ENCODE data around the gene JADE1. TPM values are rescaled to one million over a fixed set of nuclear protein-coding genes. Genes with fewer than 3 reads are reported as not detected.

The JADE1 gene
- total RNA-seq, 2 experiments from 2014 or later, result 25.4 to 28.3 TPM

DNA sequence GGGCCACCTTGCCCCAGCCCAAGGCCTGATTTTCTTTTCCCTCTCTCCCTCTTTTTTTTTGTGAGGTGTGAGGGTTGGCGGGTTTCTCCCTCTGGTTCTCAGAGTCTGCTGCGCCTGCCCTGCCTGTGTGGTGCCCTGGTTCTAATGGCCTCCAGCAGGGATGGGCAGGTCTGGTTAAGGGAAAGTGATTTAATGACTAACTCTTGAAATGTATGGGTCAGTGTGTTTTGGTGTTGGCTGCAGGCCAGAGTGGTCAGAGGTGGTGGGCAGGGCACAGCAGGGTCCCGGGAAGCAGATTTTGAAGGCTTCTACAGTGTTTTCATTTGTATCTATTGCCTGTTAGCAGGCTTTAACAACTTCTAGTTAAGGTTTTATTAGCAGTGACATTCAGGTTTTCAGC, 39.0 kb downstream of the JADE1 start:
- Mint-ChIP-seq H3K27ac (peak overlapping the region; percentile 6), H3K9me3 (no peaks in the 10 kb centered on the region), H3K36me3 (peaks cover 67% of the 10 kb centered on the region), H3K4me3 (no peak overlapping the region), H3K4me1 (ENCODE audit: low read depth) (peaks cover 15% of the 10 kb centered on the region), H3K27me3 (no peaks in the 10 kb centered on the region)
- DNase-seq, result no peak
- intact Hi-C loops (cut with micrococcal nuclease), result no loop called here
- CTCF ChIA-PET, result no interaction called here
- POLR2A ChIA-PET, result no interaction called here

DNA sequence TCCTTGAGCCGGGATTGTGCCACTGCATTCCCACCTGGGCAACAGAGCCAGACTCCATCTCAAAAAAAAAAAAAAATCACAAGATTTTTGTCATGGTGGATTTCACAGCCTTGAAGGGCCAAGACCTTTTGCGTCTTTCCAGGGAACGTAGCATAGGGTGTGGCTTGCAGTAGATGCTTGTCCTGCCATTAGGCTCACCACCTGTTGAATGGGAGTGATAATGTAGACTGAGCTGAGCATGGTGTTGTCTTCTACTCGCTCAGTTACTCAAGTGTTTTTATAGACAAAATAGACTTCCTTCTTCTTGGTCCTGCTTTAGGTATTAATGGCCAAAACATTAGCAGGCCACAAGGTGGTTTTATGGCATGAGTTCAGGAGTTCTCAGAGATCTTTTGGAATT, 40.8 kb downstream of the JADE1 start:
- Mint-ChIP-seq H3K36me3 (peaks cover 66% of the 10 kb centered on the region), H3K4me1 (ENCODE audit: low read depth) (peaks cover 31% of the 10 kb centered on the region), H3K9me3 (no peaks in the 10 kb centered on the region), H3K27ac (no peak overlapping the region), H3K4me3 (no peak overlapping the region), H3K27me3 (no peaks in the 10 kb centered on the region)
- CTCF ChIA-PET, result no interaction called here
- intact Hi-C loops (cut with micrococcal nuclease), result no loop called here
- POLR2A ChIA-PET, result no interaction called here
- DNase-seq, result no peak

DNA sequence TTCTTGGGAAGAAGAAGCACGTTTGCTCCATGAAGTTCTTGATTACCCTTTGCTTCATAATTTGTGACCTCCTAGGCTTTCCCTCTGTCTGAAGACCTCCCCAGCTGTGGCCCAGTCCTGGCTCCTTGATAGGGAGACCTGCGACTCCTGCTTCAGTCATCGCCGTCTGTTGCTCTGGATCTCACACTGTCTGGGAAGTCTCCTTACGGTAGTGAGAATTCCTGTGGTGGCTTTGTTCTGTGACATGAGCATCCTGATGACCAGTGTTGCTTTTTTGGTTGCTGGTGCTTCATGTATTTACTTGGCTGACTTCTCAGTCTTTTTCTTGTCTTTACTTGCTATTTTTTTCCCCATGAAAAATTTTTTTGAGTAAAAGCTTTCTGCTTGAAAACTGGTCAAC, 44.2 kb downstream of the JADE1 start:
- Mint-ChIP-seq H3K9me3 (no peaks in the 10 kb centered on the region), H3K27ac (peak overlapping the region; percentile 83), H3K4me3 (no peak overlapping the region), H3K4me1 (ENCODE audit: low read depth) (peaks cover 26% of the 10 kb centered on the region), H3K27me3 (no peaks in the 10 kb centered on the region), H3K36me3 (peaks cover 65% of the 10 kb centered on the region)
- no peak for DNase-seq
- intact Hi-C loops (cut with micrococcal nuclease), result loop anchor here (1.0 kb wide), 2 partner anchors 9 to 42 kb away; no protein-coding TSS in a partner anchor
- CTCF ChIA-PET, result interaction anchor here (0.7 to 1.5 kb wide), 2 partner anchors 10 to 280 kb away, joined by 3 to 11 read pairs; no protein-coding TSS in a partner anchor
- POLR2A ChIA-PET, result interaction anchor here (1.3 kb wide), 1 partner anchor 42 kb away, joined by 8 read pairs; no protein-coding TSS in a partner anchor

DNA sequence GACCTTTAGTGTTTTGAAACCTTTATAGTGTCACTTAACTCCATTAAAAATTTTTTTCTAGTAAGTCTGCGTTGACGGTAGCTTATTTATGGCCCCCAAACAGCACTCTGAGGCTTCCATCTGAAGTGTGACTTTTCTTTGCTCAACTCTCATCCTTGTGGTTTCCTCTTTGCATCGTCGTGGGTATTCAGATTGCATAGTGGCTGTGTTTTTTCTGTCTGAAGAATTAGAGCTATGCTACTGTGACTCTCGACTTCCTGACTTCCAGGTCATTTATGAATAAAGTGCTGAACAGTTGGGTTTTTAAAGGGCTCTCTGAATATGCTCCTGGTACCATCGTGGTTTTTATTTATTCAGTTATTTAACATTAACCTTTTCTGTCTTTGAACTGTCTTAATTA, 44.9 kb downstream of the JADE1 start:
- Mint-ChIP-seq H3K4me1 (ENCODE audit: low read depth) (peaks cover 32% of the 10 kb centered on the region), H3K9me3 (no peaks in the 10 kb centered on the region), H3K27ac (peak overlapping the region; percentile 83), H3K4me3 (no peak overlapping the region), H3K27me3 (no peaks in the 10 kb centered on the region), H3K36me3 (peaks cover 65% of the 10 kb centered on the region)
- ChIA-PET POLR2A (interaction anchor here (1.0 to 2.0 kb wide), 3 partner anchors 15 to 42 kb away, joined by 3 to 8 read pairs (median 7); no protein-coding TSS in a partner anchor), CTCF (interaction anchor here (0.7 to 1.5 kb wide), 3 partner anchors 9 to 281 kb away, joined by 3 to 11 read pairs (median 3); no protein-coding TSS in a partner anchor)
- intact Hi-C loops (cut with micrococcal nuclease), result loop anchor here (1.0 kb wide), 2 partner anchors 8 to 43 kb away; no protein-coding TSS in a partner anchor
- no peak for DNase-seq

DNA sequence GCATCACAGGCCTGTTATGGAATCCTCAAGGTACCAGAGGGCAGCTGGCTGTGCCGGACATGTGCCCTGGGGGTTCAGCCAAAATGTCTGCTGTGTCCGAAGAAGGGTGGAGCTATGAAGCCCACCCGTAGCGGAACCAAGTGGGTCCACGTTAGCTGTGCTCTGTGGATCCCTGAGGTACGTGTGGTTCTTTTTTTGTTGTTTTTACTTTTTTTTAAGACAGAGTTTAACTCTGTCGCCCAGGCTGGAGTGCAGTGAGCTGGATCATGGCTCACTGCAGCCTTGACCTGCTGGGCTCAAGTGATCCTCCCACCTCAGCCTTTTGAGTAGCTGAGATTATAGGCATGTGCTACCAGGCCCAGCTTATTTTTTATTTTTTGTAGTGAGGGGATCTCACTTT, 46.1 kb downstream of the JADE1 start:
- Mint-ChIP-seq H3K4me1 (ENCODE audit: low read depth) (peaks cover 43% of the 10 kb centered on the region), H3K4me3 (no peak overlapping the region), H3K27ac (no peak overlapping the region), H3K27me3 (no peaks in the 10 kb centered on the region), H3K9me3 (no peaks in the 10 kb centered on the region), H3K36me3 (peaks cover 62% of the 10 kb centered on the region)
- POLR2A ChIA-PET, result interaction anchor here (0.8 to 2.0 kb wide), 2 partner anchors 14 to 43 kb away, joined by 3 to 7 read pairs; no protein-coding TSS in a partner anchor
- CTCF ChIA-PET, result interaction anchor here (0.6 to 1.5 kb wide), 3 partner anchors 36 to 50 kb away, joined by 3 to 5 read pairs (median 3); partner anchors contain the start of gene JADE1
- intact Hi-C loops (cut with micrococcal nuclease), result no loop called here
- DNase-seq, result no peak

DNA sequence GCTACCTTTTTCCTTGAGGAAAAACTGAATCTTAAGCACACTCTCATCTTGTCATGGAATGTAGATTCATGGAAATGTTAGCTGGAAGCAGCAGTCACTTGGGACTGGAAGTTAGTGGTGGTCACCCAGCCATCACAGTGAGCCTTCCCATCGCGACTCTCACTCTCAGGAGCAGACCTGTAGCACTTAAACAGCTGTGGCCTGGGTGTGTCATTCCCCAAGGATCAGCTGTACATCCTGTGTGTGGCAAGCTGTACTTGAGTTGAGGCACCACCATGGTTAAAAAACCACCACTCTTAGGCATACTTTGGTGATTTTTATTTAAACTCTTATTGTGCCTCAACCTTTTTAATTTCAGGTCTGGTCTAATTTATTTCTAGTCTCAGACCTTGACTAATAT, 46.7 kb downstream of the JADE1 start:
- Mint-ChIP-seq H3K4me3 (no peak overlapping the region), H3K36me3 (peaks cover 64% of the 10 kb centered on the region), H3K27ac (no peak overlapping the region), H3K9me3 (no peaks in the 10 kb centered on the region), H3K27me3 (no peaks in the 10 kb centered on the region), H3K4me1 (ENCODE audit: low read depth) (peaks cover 49% of the 10 kb centered on the region)
- DNase-seq, result no peak
- ChIA-PET CTCF (interaction anchor here (1.2 kb wide), 1 partner anchor 47 kb away, joined by 3 read pairs; the partner anchor contains the start of gene JADE1), POLR2A (interaction anchor here (0.8 kb wide), 1 partner anchor 44 kb away, joined by 3 read pairs; no protein-coding TSS in a partner anchor)
- intact Hi-C loops (cut with micrococcal nuclease), result no loop called here

DNA sequence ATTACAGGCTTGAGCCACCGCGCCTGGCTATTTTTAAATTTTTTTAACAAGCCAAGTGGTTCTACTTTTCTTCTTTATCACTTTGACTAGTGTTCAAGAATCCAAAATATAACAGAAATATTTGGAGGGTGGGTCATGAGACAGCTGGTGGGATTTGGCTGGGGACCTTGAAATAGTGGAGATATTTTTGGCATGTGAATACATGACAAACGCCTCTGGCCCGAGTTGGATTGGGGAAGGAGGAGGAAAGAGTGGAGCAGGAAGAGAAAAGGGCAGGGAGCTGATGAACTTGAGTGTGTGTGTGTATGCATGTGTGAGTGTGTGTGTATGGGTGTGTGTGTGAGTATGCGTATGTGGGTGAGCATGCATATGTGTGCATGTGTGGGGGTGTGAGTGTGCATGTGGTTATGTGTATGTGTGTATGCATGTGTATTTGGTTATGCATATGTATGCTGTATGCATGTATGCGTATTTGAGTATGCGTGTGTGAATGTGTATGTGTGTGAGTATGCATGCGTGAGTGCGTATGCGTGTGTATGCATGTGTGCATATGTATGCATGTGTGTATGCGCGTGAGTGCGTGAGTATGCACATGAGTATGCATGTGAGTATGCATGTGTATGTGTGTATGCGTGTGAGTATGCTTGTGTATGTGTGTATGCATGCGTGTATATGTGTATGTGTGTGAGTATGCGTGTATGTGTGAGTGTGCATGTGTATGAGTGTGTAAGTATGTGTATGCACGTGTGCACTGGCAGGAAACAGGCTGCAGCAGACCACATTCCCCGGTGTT, 49.6 kb downstream of the JADE1 start:
- DNase-seq, result no peak
- H3K4me3 Mint-ChIP-seq, result no peak overlapping the region
- H3K9me3 Mint-ChIP-seq, result no peaks in the 10 kb centered on the region
- H3K36me3 Mint-ChIP-seq, result peaks cover 61% of the 10 kb centered on the region
- intact Hi-C loops (cut with micrococcal nuclease), result no loop called here
- H3K4me1 Mint-ChIP-seq (ENCODE audit: low read depth), result peaks cover 56% of the 10 kb centered on the region
- ChIA-PET POLR2A (no interaction called here), CTCF (no interaction called here)
- peak overlapping the region; percentile 16 for H3K27ac Mint-ChIP-seq
- no peaks in the 10 kb centered on the region for H3K27me3 Mint-ChIP-seq

DNA sequence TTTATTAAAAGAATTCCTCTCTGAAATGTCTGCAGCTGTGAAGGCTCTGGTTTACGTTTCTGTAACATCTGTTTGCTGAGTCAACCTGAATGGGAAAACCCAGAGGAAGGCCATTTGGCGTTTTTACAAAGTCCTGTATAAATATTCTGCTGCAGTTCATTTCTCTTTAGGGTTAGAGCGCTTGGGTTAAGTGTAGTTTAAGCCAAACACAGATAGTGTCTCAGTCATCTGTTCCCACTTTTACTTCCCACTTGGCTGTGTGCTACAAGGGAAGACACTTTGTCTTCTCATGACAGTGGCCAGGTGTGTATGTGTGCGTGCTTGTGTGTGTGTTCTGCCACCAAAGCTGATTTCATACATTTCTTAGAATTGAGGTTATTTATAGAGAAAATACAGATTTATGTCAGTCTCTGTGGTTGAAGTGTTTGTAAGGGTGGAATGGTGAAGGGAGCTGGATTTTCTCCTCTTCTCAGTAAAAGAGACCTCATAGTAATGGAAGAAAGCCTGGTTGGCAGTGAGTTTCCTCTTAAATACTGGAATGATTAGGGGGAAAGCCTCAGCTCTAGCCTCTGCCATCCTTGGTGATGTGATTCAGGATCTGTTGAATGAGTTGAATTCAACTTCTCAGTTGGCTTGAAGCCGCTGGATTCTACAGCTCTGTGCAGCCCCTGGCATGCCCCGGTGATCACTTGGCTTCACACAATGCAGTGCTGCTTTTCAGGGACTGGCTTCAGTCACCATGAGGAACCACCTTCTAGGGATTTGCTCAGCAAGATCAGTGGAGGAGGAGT, 50.6 kb downstream of the JADE1 start:
- ChIA-PET POLR2A (no interaction called here), CTCF (no interaction called here)
- Mint-ChIP-seq H3K9me3 (no peaks in the 10 kb centered on the region), H3K4me1 (ENCODE audit: low read depth) (peaks cover 46% of the 10 kb centered on the region), H3K36me3 (peaks cover 58% of the 10 kb centered on the region), H3K4me3 (no peak overlapping the region), H3K27ac (peak overlapping the region; percentile 67), H3K27me3 (no peaks in the 10 kb centered on the region)
- no peak for DNase-seq
- intact Hi-C loops (cut with micrococcal nuclease), result loop anchor here (5.0 kb wide), 2 partner anchors 33 to 573 kb away; partner anchors contain the start of gene PGRMC2

DNA sequence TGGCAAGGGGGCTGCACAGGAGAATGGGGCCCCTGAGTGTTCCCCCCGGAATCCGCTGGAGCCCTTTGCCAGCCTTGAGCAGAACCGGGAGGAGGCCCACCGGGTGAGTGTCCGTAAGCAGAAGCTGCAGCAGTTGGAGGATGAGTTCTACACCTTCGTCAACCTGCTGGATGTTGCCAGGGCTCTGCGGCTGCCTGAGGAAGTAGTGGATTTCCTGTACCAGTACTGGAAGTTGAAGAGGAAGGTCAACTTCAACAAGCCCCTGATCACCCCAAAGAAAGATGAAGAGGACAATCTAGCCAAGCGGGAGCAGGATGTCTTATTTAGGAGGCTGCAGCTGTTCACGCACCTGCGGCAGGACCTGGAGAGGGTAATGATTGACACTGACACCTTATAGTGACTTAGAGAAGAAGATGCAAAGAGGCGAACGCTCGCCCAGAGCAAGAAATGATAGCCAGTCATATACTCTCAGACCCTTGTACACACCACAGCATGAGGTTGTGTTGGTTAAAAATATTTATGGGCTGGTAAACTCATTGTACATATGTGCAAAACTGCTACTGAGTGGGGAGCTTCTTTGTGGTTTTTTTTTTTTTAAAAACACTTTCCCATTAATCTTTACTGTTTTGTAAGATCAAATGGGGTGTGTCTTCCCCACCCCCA, 52.5 kb downstream of the JADE1 start:
- peaks cover 54% of the 10 kb centered on the region for H3K36me3 Mint-ChIP-seq
- H3K4me3 Mint-ChIP-seq, result no peak overlapping the region

DNA sequence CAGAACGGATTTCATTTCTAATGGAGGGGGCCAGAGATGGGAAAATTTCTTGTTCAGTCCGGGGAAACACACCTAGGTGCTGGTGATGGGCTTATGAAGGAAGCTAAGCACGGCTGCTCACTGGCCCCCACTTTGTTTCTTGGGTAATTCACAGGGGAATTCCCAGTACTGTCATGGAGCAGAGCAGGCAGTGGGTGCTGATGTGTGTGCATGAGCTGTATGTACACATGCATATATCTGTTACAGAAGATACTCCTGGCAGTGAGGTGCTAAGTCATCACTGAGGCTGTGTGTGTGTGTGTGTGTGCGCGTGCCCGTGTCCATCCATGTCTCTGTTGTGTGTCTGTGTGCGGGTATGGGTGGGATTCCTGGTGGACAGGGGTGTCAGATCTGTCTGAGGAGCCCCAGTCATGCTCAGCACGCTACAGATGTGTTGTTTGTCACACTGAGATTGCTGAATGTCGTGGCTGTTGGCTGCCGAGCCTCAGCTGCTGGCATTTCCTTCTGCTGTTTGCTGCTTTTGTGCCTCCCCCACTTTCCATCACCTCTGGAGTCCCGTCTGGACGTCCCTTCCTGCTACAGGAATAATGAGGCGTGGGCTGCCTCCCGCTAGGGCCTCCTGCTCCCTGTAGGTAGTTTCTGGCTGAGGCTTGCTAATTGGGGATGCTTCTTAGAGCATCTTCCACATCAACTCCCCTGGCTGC, 53.3 kb downstream of the JADE1 start:
- peaks cover 53% of the 10 kb centered on the region for H3K36me3 Mint-ChIP-seq
- H3K27ac Mint-ChIP-seq, result peak overlapping the region; percentile 83
- H3K4me3 Mint-ChIP-seq, result peak overlapping the region; percentile 4
- no peaks in the 10 kb centered on the region for H3K9me3 Mint-ChIP-seq
- ChIA-PET POLR2A (interaction anchor here (1.6 to 2.4 kb wide), 2 partner anchors 51 to 53 kb away, joined by 5 to 10 read pairs; partner anchors contain the start of gene JADE1), CTCF (interaction anchor here (0.5 to 2.5 kb wide), 17 partner anchors 8 to 671 kb away, joined by 3 to 11 read pairs (median 4); partner anchors contain the start of gene JADE1)
- peak; percentile 72 for DNase-seq
- peaks cover 46% of the 10 kb centered on the region for H3K4me1 Mint-ChIP-seq (ENCODE audit: low read depth)
- no peaks in the 10 kb centered on the region for H3K27me3 Mint-ChIP-seq
- intact Hi-C loops (cut with micrococcal nuclease), result loop anchor here (1.0 to 5.0 kb wide), 9 partner anchors 8 to 671 kb away; partner anchors contain the start of genes PGRMC2 and SCLT1

More for the DNA sequence above, 52.5 kb downstream of the JADE1 start:
- H3K27ac Mint-ChIP-seq, result peak overlapping the region; percentile 83
- H3K27me3 Mint-ChIP-seq, result no peaks in the 10 kb centered on the region
- intact Hi-C loops (cut with micrococcal nuclease), result loop anchor here (1.0 to 5.0 kb wide), 4 partner anchors 8 to 575 kb away; partner anchors contain the start of genes PGRMC2 and SCLT1
- CTCF ChIA-PET, result interaction anchor here (0.7 to 2.5 kb wide), 13 partner anchors 7 to 670 kb away, joined by 3 to 11 read pairs (median 5); partner anchors contain the start of gene JADE1
- peak; percentile 23 for DNase-seq
- POLR2A ChIA-PET, result interaction anchor here (1.6 to 2.4 kb wide), 2 partner anchors 50 to 52 kb away, joined by 5 to 10 read pairs; partner anchors contain the start of gene JADE1
- H3K9me3 Mint-ChIP-seq, result no peaks in the 10 kb centered on the region
- H3K4me1 Mint-ChIP-seq (ENCODE audit: low read depth), result peaks cover 46% of the 10 kb centered on the region
